Endothelial cell of umbilical vein (primary cell): ENCODE results near the gene CDKL4. TPM values are rescaled to one million over a fixed set of nuclear protein-coding genes. Genes with fewer than 3 reads are reported as not detected.

Experiments used
- BruUV-seq: library from RNA; stranded (reverse); fragments of 400-500 nt; replicated peaks from 2 replicates; lab custom pipeline; 2021; lab: Mats Ljungman, UMichigan
- CTCF ChIA-PET: fragments of 300-600, 350-600 bp; sonication (Branson Sonifier 250); formaldehyde crosslinking; loops from one replicate; lab custom pipeline; 2021; ENCODE audit warnings: antibody characterized with exemption, inconsistent platforms; lab: Charles Lee
- POLR2A ChIA-PET: fragments of 300-600, 350-600 bp; sonication (Branson Sonifier 250); formaldehyde crosslinking; loops from one replicate; lab custom pipeline; 2021; ENCODE audit warnings: antibody characterized with exemption, inconsistent platforms; lab: Charles Lee
- DNase-seq: peaks from one replicate; pipeline ENCODE4 v3.0.0-alpha.2; 2011; ENCODE audit warnings: low read depth, low spot score
- FAIRE-seq: peaks from 2 replicates; lab custom pipeline; 2011; peaks lifted over from hg19 to GRCh38; lab: Jason Lieb, UNC
- H2AFZ ChIP-seq: 2 replicates; pipeline ENCODE4 v1.6.0; 2012; ENCODE audit warnings: low read depth, low read length, control low read depth, inconsistent platforms
- H3K27ac ChIP-seq: 2 replicates; pipeline ENCODE4 v1.5.1; 2011; ENCODE audit warnings: low read depth, mild to moderate bottlenecking, control low read depth, low read length, moderate library complexity; ENCODE audit not compliant: insufficient read depth
- H3K27me3 ChIP-seq, 2 experiments: 2 replicates each; pipeline versions ENCODE4 v1.6.0 to v1.6.1; 2011; ENCODE audit warnings: low read length in 2 of 2, mixed read lengths in 1 of 2; ENCODE audit not compliant: control insufficient read depth in 2 of 2, insufficient read depth in 2 of 2
- H3K36me3 ChIP-seq, 2 experiments: 2 replicates in 1 of 2; 3 replicates in 1 of 2; pipeline ENCODE4 v1.5.1; 2011; ENCODE audit warnings: low read length in 2 of 2, mild to moderate bottlenecking in 1 of 2, moderate library complexity in 1 of 2; ENCODE audit not compliant: control insufficient read depth in 2 of 2, insufficient read depth in 2 of 2; ENCODE audit errors: extremely low read depth in 1 of 2
- H3K4me1 ChIP-seq: 3 replicates; pipeline ENCODE4 v1.5.1; 2011; ENCODE audit warnings: mild to moderate bottlenecking, low read length; ENCODE audit not compliant: control insufficient read depth, insufficient read depth; ENCODE audit errors: extremely low read depth
- H3K4me2 ChIP-seq: 2 replicates; pipeline ENCODE4 v1.6.1; 2011; ENCODE audit warnings: low read length, control low read depth, mixed read lengths; ENCODE audit not compliant: insufficient read depth
- H3K4me3 ChIP-seq, 3 experiments: fragments of 200-600 bp in 1 of 3; sonication (generic), shearing (Covaris generic) in 1 of 3; replicated peaks in 1 of 3; 2 replicates each; pipeline ENCODE4 v1.5.1; 2011 to 2016; ENCODE audit warnings: control low read depth in 3 of 3, low read length in 3 of 3, mild to moderate bottlenecking in 2 of 3, inconsistent platforms in 1 of 3, low read depth in 1 of 3, moderate library complexity in 1 of 3; ENCODE audit not compliant: insufficient read depth in 1 of 3
- H3K79me2 ChIP-seq: 2 replicates; pipeline ENCODE4 v1.6.0; 2012; ENCODE audit warnings: low read length, inconsistent platforms; ENCODE audit not compliant: control insufficient read depth, insufficient read depth
- H3K9ac ChIP-seq: replicated peaks from 2 replicates; pipeline ENCODE3; 2011; ENCODE audit warnings: low read length, control low read depth; ENCODE audit not compliant: insufficient read depth; ENCODE audit errors: extremely low read depth
- H3K9me1 ChIP-seq: replicated peaks from 3 replicates; pipeline ENCODE4 v1.6.0; 2011; ENCODE audit warnings: mild to moderate bottlenecking, low read length; ENCODE audit not compliant: control insufficient read depth, insufficient read depth; ENCODE audit errors: extremely low read depth
- H3K9me3 ChIP-seq: replicated peaks from 2 replicates; pipeline ENCODE4 v1.5.1; 2012; ENCODE audit warnings: low read length, inconsistent platforms; ENCODE audit not compliant: control insufficient read depth, insufficient read depth
- H4K20me1 ChIP-seq: replicated peaks from 2 replicates; pipeline ENCODE3; 2011; ENCODE audit warnings: mild to moderate bottlenecking, low read length; ENCODE audit not compliant: control insufficient read depth, insufficient read depth; ENCODE audit errors: extremely low read depth
- CTCF ChIP-seq, 2 donors: IDR thresholded peaks; 1 replicate in 1 of 2; 2 replicates in 1 of 2; pipeline ENCODE4 v1.5.1; 2011; ENCODE audit warnings: low read length in 2 of 2, mild to moderate bottlenecking in 2 of 2, moderate library complexity in 2 of 2, control low read depth in 1 of 2, inconsistent platforms in 1 of 2, low read depth in 1 of 2; ENCODE audit not compliant: insufficient read depth in 1 of 2; ENCODE audit errors: extremely low read depth in 1 of 2
- EZH2 ChIP-seq: IDR thresholded peaks from 2 replicates; pipeline ENCODE4 v1.6.1; 2012; ENCODE audit warnings: borderline replicate concordance, low read depth, mild to moderate bottlenecking, moderate library complexity, low read length, inconsistent platforms; ENCODE audit not compliant: severe bottlenecking
- FOS ChIP-seq: IDR thresholded peaks from 2 replicates; pipeline ENCODE4 v1.6.1; 2011; ENCODE audit warnings: mild to moderate bottlenecking, low read length, moderate library complexity, borderline replicate concordance; ENCODE audit not compliant: insufficient read depth
- GATA2 ChIP-seq: IDR thresholded peaks from 2 replicates; pipeline ENCODE4 v1.7.0; 2011; ENCODE audit warnings: low read depth, mild to moderate bottlenecking, moderate library complexity, mixed read lengths, low read length; ENCODE audit not compliant: insufficient read length, insufficient read depth
- JUN ChIP-seq: IDR thresholded peaks from 2 replicates; pipeline ENCODE4 v1.6.1; 2011; ENCODE audit warnings: borderline replicate concordance, low read depth; ENCODE audit not compliant: insufficient read length, insufficient read depth
- MYC ChIP-seq: IDR thresholded peaks from one replicate; pipeline ENCODE4 v1.6.1; 2011; ENCODE audit warnings: mild to moderate bottlenecking, low read depth, low read length
- POLR2A ChIP-seq: IDR thresholded peaks from 2 replicates; pipeline ENCODE4 v1.6.1; 2012; ENCODE audit warnings: low read depth, mild to moderate bottlenecking, control low read depth, low read length
- POLR2AphosphoS5 ChIP-seq: IDR thresholded peaks from 2 replicates; pipeline ENCODE4 v1.6.1; 2012; ENCODE audit warnings: low read depth, mild to moderate bottlenecking, control low read depth, low read length, moderate library complexity; ENCODE audit not compliant: insufficient read depth
- dilution Hi-C: fragments of 300-500 bp; cut with MboI; formaldehyde crosslinking; loops from one replicate; pipeline ENCODE4 v1.15.0; 2019; ENCODE audit warnings: low sequenced_read_pairs; ENCODE audit not compliant: extremely low pct_ligation_motif_present
- intact Hi-C: fragments of 100-400 bp; cut with micrococcal nuclease; formaldehyde crosslinking; loops from one replicate; pipeline ENCODE4 v1.10.0; 2022
- polyA plus RNA-seq, 4 experiments: library from polyadenylated mRNA; depleted of rRNA in 3 of 4; stranded (reverse) in 3 of 4; unstranded in 1 of 4; fragments of >200 nt; gene quantifications; 2 replicates each; pipeline versions ENCODE4 v1.2.1 to v1.2.3, GENCODE V29; 2011 to 2012; ENCODE audit warnings: missing spikeins in 1 of 4
- total RNA-seq: library from RNA; stranded (reverse); gene quantifications from 2 replicates; pipeline ENCODE4 v1.2.3, GENCODE V29; 2021
- TF ChIP-seq, protein P1 (sequence below): IDR thresholded peaks from 2 replicates; pipeline ENCODE4 v1.6.1; 2011; ENCODE audit not compliant: insufficient read depth, insufficient read length

Gene CDKL4
- total and polyA plus RNA-seq, 2 donors (not counting 3 experiments of a cell fraction or from before 2014, with no cell fraction given), result 0.17 to 0.75 TPM

GRCh38 chr2:39252888-39253518, 9.2 kb upstream of the CDKL4 start:
- BruUV-seq, result no TSS peak
- peaks cover 2 to 3% of the 10 kb centered on the region in 2 experiments for H3K36me3 ChIP-seq
- H3K9me3 ChIP-seq, result no peaks in the 10 kb centered on the region
- H3K79me2 ChIP-seq, result no peaks in the 10 kb centered on the region
- dilution Hi-C loops, result no loop called here
- no peaks in the 10 kb centered on the region for H3K4me1 ChIP-seq
- ChIA-PET POLR2A (no interaction called here), CTCF (interaction anchor here (0.7 to 1.7 kb wide), 5 partner anchors 9 to 305 kb away, joined by 3 to 4 read pairs (median 3); no protein-coding TSS in a partner anchor)
- DNase-seq (no peak), FAIRE-seq (no peak)
- intact Hi-C loops, result no loop called here
- H2AFZ ChIP-seq, result no peak overlapping the region
- TF ChIP-seq EZH2, result no peak
- TF ChIP-seq JUN, result no peak
- no peak for TF ChIP-seq POLR2AphosphoS5
- TF ChIP-seq GATA2, result no peak
- TF ChIP-seq FOS, result no peak
- TF ChIP-seq CTCF (IDR thresholded peaks at IDR 0.05; ENCODE audit: extremely low read depth in 1 of 2, insufficient read depth in 1 of 2, low read depth in 1 of 2, low read length in 2 of 2), result no peak
- no peak for TF ChIP-seq MYC
- TF ChIP-seq POLR2A, result no peak
- TF ChIP-seq, protein P1, sequence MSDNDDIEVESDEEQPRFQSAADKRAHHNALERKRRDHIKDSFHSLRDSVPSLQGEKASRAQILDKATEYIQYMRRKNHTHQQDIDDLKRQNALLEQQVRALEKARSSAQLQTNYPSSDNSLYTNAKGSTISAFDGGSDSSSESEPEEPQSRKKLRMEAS, result no peak
- H3K4me2 ChIP-seq, result no peak overlapping the region
- no peaks in the 10 kb centered on the region for H3K9me1 ChIP-seq
- no peak overlapping the region for H3K27ac ChIP-seq
- H3K27me3 ChIP-seq, result no peaks in the 10 kb centered on the region
- no peaks in the 10 kb centered on the region for H4K20me1 ChIP-seq
- H3K9ac ChIP-seq, result no peak overlapping the region
- H3K4me3 ChIP-seq, result no peak overlapping the region
